ENCODE data around the gene LRRN3.

DNA sequence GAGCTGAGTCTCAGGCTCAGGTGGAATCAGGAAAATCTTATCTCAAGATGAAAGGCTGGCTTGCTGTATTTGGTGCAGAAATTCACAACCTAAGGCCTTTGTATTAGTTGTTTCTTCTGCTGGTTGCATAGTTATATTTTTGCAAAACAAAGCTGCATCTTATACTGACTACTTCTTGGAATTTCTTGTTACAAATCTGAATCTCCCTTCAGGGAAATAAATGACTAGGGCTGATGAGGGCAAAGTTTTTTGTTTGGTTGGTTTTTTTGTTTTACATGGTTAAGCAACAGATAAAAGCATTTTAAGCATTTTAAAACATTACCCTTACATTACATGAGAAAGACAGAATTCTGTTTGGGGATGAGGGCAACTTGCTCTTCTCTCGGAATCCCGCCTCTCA, 13.9 kb upstream of the LRRN3 start:
- TF ChIP-seq, protein P1, sequence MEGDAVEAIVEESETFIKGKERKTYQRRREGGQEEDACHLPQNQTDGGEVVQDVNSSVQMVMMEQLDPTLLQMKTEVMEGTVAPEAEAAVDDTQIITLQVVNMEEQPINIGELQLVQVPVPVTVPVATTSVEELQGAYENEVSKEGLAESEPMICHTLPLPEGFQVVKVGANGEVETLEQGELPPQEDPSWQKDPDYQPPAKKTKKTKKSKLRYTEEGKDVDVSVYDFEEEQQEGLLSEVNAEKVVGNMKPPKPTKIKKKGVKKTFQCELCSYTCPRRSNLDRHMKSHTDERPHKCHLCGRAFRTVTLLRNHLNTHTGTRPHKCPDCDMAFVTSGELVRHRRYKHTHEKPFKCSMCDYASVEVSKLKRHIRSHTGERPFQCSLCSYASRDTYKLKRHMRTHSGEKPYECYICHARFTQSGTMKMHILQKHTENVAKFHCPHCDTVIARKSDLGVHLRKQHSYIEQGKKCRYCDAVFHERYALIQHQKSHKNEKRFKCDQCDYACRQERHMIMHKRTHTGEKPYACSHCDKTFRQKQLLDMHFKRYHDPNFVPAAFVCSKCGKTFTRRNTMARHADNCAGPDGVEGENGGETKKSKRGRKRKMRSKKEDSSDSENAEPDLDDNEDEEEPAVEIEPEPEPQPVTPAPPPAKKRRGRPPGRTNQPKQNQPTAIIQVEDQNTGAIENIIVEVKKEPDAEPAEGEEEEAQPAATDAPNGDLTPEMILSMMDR (IDR thresholded peaks at IDR 0.05) = no peak
- TF ChIP-seq EP300 (IDR thresholded peaks at IDR 0.05) (no peak), POLR2AphosphoS5 (IDR thresholded peaks at IDR 0.05) (no peak), POLR2A (IDR thresholded peaks at IDR 0.05) (no peak)

All from upper lobe of left lung (tissue), 4 donors.